ENCODE measurements around the gene PDLIM4.

Gene PDLIM4

DNA sequence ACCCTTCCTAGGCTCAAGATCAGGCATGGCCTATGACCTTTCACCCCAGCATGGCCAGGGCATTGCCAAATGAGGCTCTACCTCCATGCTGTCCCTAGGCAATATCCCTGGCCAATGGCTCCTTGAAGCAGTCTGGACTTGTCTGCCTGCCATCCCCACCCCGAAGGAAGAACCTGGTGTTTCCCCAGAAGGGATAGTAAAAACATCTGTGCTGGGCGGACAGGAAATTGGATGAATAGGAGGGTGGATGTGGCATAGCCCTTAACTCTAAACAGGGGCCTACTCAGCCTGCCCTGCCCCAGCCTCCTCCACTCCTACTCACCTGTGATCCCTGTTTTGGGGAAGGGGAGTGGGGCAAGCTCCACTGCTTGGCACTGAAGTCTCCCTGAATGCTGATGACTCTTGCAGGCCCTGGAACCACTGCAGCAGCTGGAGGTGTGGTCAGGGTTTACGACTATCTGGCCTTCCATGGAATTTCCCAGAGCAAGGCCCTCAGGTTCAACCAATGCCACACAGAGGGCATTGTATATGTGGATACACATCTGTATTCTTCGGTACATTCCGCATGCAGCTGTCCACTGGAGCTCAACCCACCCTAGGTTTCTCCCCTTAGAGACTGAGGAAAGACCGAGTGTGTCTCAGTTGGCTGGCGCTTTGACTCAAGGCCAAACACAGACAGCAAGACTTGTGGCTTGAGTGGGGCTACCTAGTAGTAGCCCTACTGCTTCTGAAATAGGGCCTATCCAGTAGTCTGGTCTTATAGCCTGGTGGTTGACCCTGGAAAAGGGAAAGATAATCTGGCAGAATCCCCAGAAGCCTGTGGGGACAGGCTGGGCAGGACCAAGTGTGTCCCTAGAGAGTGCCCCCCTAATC is 23.4 kb upstream of the PDLIM4 start:
- no peak overlapping the region for H3K27ac ChIP-seq
- TF ChIP-seq ZFX (IDR thresholded peaks at IDR 0.05; ENCODE audit: borderline replicate concordance) = no peak
- TF ChIP-seq, protein P1, sequence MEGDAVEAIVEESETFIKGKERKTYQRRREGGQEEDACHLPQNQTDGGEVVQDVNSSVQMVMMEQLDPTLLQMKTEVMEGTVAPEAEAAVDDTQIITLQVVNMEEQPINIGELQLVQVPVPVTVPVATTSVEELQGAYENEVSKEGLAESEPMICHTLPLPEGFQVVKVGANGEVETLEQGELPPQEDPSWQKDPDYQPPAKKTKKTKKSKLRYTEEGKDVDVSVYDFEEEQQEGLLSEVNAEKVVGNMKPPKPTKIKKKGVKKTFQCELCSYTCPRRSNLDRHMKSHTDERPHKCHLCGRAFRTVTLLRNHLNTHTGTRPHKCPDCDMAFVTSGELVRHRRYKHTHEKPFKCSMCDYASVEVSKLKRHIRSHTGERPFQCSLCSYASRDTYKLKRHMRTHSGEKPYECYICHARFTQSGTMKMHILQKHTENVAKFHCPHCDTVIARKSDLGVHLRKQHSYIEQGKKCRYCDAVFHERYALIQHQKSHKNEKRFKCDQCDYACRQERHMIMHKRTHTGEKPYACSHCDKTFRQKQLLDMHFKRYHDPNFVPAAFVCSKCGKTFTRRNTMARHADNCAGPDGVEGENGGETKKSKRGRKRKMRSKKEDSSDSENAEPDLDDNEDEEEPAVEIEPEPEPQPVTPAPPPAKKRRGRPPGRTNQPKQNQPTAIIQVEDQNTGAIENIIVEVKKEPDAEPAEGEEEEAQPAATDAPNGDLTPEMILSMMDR (IDR thresholded peaks at IDR 0.05) = no peak

DNA sequence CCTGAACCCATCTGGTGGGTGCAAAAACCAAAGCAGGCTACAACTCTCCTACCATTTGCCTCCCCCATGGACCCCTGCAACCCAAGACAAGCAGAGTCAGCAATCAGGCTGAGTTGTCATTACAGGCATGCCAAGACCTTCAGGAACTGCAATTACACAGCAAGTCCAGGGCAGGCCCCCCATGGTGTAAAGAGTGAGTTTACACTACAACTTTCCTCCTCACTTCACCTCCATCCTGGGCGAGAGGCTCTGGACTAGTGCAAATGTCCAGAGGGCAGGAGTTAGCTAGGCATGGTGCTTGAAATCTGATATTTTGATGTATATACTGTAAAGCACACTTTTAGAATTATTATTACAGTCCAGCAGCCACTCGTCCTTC is 22.8 kb upstream of the PDLIM4 start:
- H3K27ac ChIP-seq = no peak overlapping the region
- TF ChIP-seq, protein P1 (IDR thresholded peaks at IDR 0.05) = no peak
- TF ChIP-seq ZFX (IDR thresholded peaks at IDR 0.05; ENCODE audit: borderline replicate concordance) = no peak

DNA sequence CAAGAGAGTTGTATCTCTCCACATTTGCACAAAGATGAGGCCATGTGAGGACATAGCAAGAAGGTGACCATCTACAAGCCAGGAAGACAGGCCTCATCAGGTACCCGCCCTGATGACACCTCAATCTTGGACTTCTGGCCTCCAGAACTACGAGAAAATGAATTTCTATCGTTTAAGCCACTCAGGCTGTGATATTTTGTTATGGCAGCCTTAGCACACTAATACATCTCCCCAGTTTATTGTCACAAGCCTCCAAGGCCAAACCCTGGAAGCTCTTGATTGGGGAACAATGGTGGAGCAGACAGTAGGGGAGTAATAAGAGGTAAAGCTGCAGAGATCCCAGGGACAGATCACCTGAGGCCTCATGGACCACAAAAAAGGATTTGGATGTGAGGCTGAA is 22.2 kb upstream of the PDLIM4 start:
- H3K27ac ChIP-seq = no peak overlapping the region
- TF ChIP-seq, protein P1 (IDR thresholded peaks at IDR 0.05) = no peak
- TF ChIP-seq ZFX (IDR thresholded peaks at IDR 0.05; ENCODE audit: borderline replicate concordance) = no peak

DNA sequence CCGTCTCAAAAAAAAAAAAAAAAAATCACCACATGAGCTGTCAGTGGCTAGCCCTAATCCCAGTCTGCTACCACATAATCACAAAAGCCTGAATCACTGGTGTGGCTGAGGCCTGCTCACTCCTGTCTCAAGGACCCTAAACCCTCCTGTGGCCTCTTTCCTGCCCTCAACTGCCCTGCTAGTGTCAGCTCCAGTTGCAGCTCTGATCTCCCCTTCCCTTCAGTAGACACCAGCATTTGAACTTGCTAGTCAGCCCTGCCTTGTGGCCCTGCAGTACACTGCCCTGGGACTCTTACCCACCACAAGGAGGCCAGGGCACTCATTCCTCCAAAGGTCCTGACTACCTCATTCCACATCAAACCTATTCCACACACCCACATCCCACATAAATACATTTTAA is 20.4 kb upstream of the PDLIM4 start:
- no peak for TF ChIP-seq ZFX (IDR thresholded peaks at IDR 0.05; ENCODE audit: borderline replicate concordance)
- TF ChIP-seq, protein P1 (IDR thresholded peaks at IDR 0.05) = no peak

DNA sequence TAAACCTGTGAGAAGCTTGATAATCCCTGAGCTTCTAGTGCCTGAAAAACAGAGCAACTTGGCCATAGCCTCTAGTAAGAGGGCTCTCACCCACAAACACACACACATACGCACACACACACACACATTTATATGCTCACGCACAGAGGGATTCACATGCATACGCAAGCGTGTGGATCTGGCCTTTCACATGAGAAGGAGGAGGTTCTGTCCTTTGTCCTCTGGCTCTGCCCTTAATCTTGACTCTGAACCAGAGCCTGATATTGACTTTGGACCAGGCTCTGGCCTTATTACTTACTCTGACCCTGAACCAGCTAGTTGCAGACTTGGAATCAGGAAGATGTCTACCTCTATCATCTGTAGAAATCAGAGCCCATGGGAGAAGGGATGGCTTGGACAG is 19.8 kb upstream of the PDLIM4 start:
- H3K27ac ChIP-seq = no peak overlapping the region
- no peak for TF ChIP-seq ZFX (IDR thresholded peaks at IDR 0.05; ENCODE audit: borderline replicate concordance)
- TF ChIP-seq, protein P1 (IDR thresholded peaks at IDR 0.05) = no peak

More for the DNA sequence above, 20.4 kb upstream of the PDLIM4 start:
- no peak overlapping the region for H3K27ac ChIP-seq

DNA sequence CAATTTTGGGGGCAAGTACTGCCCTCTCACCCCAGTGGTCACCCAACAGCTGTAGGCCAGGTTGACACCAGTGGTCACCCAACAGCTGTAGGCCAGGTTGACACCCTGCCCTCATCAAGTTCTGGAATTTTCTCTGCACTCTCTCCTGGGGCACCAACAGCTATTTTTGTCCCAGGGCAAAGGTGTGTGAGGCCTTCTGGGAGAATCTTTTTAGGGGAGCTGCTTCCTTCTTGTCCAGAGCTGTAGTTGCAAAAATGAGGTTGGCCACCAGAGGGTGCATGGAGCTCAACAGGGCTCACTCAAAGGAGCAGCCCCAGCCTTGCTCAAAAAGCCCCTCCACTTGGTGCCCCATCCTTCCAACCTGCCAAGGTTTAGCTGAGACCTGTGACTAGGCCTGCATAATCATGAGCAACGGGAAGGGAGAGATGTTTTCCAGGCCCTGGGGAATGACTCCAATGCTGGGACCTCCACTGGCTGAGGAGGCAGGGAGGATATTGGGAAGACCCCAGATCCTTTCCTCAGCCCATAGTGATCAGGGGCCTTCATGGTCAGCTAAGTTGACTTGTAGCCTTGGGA is 19.2 kb upstream of the PDLIM4 start:
- H3K27ac ChIP-seq = no peak overlapping the region
- no peak for TF ChIP-seq ZFX (IDR thresholded peaks at IDR 0.05; ENCODE audit: borderline replicate concordance)
- TF ChIP-seq, protein P1 (IDR thresholded peaks at IDR 0.05) = peak; percentile 92

DNA sequence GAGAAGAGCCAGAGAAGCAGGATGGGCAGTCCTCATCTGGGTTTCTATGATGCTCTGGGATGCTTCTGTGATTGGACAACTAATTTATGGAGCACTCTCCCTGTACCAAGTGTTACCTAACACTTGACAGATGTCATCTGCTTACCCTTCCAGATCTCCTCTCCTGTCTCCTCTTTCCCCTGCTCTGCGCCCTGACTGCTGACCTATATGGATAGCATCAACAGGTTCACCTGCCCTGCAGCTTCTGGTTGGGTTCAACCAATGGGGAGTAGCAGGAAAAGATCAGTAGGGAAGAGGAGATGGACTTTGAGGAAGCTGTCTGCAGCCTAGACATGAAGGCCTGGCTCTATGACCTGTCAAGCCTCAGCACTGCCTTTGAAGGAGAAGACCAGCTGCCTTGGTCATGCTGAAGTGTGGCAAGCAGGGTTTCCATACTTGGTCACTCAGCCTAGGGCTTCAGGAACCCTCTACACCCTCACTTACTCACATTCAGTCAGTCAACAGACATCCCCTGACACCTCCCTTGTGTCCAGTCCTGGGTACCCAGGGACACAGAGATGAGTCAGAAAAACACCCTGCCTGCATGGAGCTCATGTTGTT is 18.5 kb upstream of the PDLIM4 start:
- no peak overlapping the region for H3K27ac ChIP-seq
- TF ChIP-seq, protein P1 (IDR thresholded peaks at IDR 0.05) = no peak
- TF ChIP-seq ZFX (IDR thresholded peaks at IDR 0.05; ENCODE audit: borderline replicate concordance) = no peak

Measured in 22Rv1 (cell line).